Measurements from ENCODE around the gene EFEMP2.
"Not testable (repeated sequence)": the region's sequence is repeated elsewhere in the genome, so short reads cannot be mapped to it uniquely, and the experiment has no call there.

- TF ChIP-seq, protein P1, sequence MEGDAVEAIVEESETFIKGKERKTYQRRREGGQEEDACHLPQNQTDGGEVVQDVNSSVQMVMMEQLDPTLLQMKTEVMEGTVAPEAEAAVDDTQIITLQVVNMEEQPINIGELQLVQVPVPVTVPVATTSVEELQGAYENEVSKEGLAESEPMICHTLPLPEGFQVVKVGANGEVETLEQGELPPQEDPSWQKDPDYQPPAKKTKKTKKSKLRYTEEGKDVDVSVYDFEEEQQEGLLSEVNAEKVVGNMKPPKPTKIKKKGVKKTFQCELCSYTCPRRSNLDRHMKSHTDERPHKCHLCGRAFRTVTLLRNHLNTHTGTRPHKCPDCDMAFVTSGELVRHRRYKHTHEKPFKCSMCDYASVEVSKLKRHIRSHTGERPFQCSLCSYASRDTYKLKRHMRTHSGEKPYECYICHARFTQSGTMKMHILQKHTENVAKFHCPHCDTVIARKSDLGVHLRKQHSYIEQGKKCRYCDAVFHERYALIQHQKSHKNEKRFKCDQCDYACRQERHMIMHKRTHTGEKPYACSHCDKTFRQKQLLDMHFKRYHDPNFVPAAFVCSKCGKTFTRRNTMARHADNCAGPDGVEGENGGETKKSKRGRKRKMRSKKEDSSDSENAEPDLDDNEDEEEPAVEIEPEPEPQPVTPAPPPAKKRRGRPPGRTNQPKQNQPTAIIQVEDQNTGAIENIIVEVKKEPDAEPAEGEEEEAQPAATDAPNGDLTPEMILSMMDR (optimal IDR thresholded peaks at IDR 0.05 in 1 of 3, IDR thresholded peaks at IDR 0.05 in 1 of 3, conservative IDR thresholded peaks at IDR 0.05 in 1 of 3; ENCODE audit: extremely low read depth in 1 of 3, insufficient read depth in 2 of 3, low read length in 3 of 3), result not testable (repeated sequence)
- not testable (repeated sequence) for TF ChIP-seq EZH2 (IDR thresholded peaks at IDR 0.05; ENCODE audit: low read length)
These were observed 19.5 kb upstream of the EFEMP2 start for GRCh38 chr11:65892137-65892540.

Data from keratinocyte (primary cell).